ENCODE results near the gene RUNX1.

- TF ChIP-seq BHLHE40 (IDR thresholded peaks at IDR 0.05; ENCODE audit: borderline replicate concordance): no peak
- no peak for TF ChIP-seq SP1 (IDR thresholded peaks at IDR 0.05)
- no peak for TF ChIP-seq ARNT (IDR thresholded peaks at IDR 0.05)
Observed at GRCh38 chr21:34900376-34900775, 148.7 kb downstream of the RUNX1 start.

All from HEK293T (cell line).